Measurements from ENCODE around the gene PEX19. TPM values are rescaled to one million over a fixed set of nuclear protein-coding genes. Genes with fewer than 3 reads are reported as not detected.

The PEX19 gene, protein sequence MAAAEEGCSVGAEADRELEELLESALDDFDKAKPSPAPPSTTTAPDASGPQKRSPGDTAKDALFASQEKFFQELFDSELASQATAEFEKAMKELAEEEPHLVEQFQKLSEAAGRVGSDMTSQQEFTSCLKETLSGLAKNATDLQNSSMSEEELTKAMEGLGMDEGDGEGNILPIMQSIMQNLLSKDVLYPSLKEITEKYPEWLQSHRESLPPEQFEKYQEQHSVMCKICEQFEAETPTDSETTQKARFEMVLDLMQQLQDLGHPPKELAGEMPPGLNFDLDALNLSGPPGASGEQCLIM
- 47.9 TPM for total RNA-seq

DNA sequence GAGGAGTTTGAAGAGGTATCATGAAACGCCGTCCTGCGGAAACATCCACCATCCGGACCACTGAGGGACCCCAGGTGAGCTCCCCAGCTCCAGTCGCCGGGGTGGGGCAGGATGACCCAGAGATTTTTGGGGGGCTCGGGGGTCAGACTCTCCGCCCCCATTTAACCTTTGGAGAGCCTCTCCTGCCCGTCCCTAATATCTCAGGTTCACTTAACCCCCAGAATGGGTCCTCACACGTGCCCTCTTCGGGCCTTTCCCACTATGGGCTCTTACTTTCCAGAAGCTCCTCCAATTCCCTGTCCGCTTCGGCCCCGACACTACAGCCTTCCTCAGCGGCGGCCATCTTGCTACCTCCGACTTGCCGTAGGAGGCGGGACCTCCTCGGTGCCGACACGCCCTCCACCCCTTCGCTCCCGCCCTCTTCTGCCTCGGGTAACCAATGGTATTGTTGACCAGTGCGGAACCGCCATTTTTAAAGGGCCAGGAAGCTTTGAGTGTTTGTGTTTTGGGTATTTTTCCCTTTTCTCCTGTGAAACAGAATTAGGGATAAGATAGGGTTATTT lies at the start of gene PEX19:
Gene PEX19 (minus strand): TSS at position 352 of the 563 bp plus-strand sequence. CDS start 9 bp downstream, at position 343.
- Histone ChIP-seq H3K36me3 (peaks cover 0 to 49% of the 10 kb centered on the region in 2 donors), H3K4me1 (peaks cover 25% of the 10 kb centered on the region), H3K27ac (peak within 1 kb of the TSS; percentile 90), H3K9me3 (no peaks in the 10 kb centered on the region), H3K4me3 (peak within 1 kb of the TSS; percentile 69 to 95), H3K27me3 (no peaks in the 10 kb centered on the region)
- intact Hi-C loops (cut with DNase I), result no loop called here
- no peak for TF ChIP-seq CTCF (IDR thresholded peaks at IDR 0.05)
- peak in 1 of 2 donors; percentile 47 for TF ChIP-seq POLR2A (IDR thresholded peaks at IDR 0.05)
- peak; percentile 93 to 95 for TF ChIP-seq POLR2AphosphoS5 (IDR thresholded peaks at IDR 0.05; ENCODE audit: insufficient read depth in 1 of 2, low read depth in 1 of 2)
- DNase-seq (ENCODE audit: extremely low spot score in 2 of 2), result peak in 1 of 2 donors; percentile 94

DNA sequence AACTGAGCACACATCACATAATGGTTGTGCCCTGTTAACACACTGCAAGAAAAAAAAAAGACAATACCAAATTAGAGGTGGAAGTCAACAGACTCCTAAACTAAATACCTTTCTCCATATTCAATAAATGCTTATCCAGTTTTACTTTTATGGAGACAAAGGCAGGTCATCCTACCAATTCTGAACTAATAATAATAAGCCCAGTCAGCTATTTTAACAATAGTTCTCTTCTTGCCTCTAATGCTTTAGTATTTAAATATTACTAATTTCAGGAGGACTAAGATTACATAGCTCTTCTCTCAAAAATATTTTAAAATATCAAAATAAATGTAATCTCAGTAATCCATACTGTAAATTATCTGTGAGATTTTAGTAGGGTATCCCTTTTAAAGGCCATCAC lies 47.6 kb upstream of the PEX19 start:
- Histone ChIP-seq H3K27ac (no peak overlapping the region), H3K4me1 (no peaks in the 10 kb centered on the region), H3K36me3 (peaks cover 0 to 93% of the 10 kb centered on the region in 2 donors), H3K9me3 (no peaks in the 10 kb centered on the region), H3K4me3 (no peak overlapping the region), H3K27me3 (no peaks in the 10 kb centered on the region)
- intact Hi-C loops (cut with DNase I), result no loop called here
- no peak for DNase-seq (ENCODE audit: extremely low spot score in 2 of 2)
- TF ChIP-seq POLR2AphosphoS5 (IDR thresholded peaks at IDR 0.05; ENCODE audit: insufficient read depth in 1 of 2, low read depth in 1 of 2) (no peak), POLR2A (IDR thresholded peaks at IDR 0.05) (no peak), CTCF (IDR thresholded peaks at IDR 0.05) (no peak)

- intact Hi-C loops (cut with DNase I), result no loop called here
- Histone ChIP-seq H3K36me3 (peaks cover 0 to 96% of the 10 kb centered on the region in 2 donors), H3K4me3 (no peak overlapping the region), H3K9me3 (no peaks in the 10 kb centered on the region), H3K4me1 (no peaks in the 10 kb centered on the region), H3K27ac (no peak overlapping the region), H3K27me3 (no peaks in the 10 kb centered on the region)
- TF ChIP-seq CTCF (IDR thresholded peaks at IDR 0.05) (no peak), POLR2AphosphoS5 (IDR thresholded peaks at IDR 0.05; ENCODE audit: insufficient read depth in 1 of 2, low read depth in 1 of 2) (no peak), POLR2A (IDR thresholded peaks at IDR 0.05) (no peak)
- DNase-seq (ENCODE audit: extremely low spot score in 2 of 2), result no peak
These were observed 45.2 kb upstream of the PEX19 start for GRCh38 chr1:160330119-160330518.

DNA sequence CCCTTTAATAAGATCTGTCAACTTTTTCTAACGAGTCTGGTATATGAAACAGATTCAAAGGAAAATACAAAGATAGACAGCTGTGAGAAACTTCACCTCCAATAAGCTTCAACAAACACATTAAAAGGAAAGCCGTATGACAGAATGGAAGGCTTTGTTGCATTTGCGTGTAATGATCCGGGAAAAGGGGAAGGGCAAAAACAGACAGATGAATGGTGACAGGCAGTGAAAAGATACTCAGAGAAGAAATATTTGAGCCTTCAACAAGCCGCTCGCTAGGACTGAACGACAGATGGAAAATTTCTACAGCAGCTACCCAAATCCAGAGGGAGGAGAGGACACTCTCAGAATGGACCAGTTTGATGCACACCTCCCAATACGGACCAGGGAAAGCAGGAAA lies 43.3 kb upstream of the PEX19 start:
- DNase-seq (ENCODE audit: extremely low spot score in 2 of 2), result no peak
- Histone ChIP-seq H3K36me3 (peaks cover 0 to 86% of the 10 kb centered on the region in 2 donors), H3K4me3 (no peak overlapping the region), H3K27ac (no peak overlapping the region), H3K9me3 (no peaks in the 10 kb centered on the region), H3K27me3 (no peaks in the 10 kb centered on the region), H3K4me1 (no peaks in the 10 kb centered on the region)
- TF ChIP-seq POLR2A (IDR thresholded peaks at IDR 0.05), result no peak
- TF ChIP-seq CTCF (IDR thresholded peaks at IDR 0.05), result no peak
- no peak for TF ChIP-seq POLR2AphosphoS5 (IDR thresholded peaks at IDR 0.05; ENCODE audit: insufficient read depth in 1 of 2, low read depth in 1 of 2)
- intact Hi-C loops (cut with DNase I), result no loop called here

GRCh38 chr1:160326418-160326817 lies 41.5 kb upstream of the PEX19 start:
- Histone ChIP-seq H3K9me3 (no peaks in the 10 kb centered on the region), H3K36me3 (peaks cover 0 to 84% of the 10 kb centered on the region in 2 donors), H3K4me3 (no peak overlapping the region), H3K4me1 (no peaks in the 10 kb centered on the region), H3K27me3 (no peaks in the 10 kb centered on the region), H3K27ac (no peak overlapping the region)
- DNase-seq (ENCODE audit: extremely low spot score in 2 of 2), result no peak
- no peak for TF ChIP-seq POLR2AphosphoS5 (IDR thresholded peaks at IDR 0.05; ENCODE audit: insufficient read depth in 1 of 2, low read depth in 1 of 2)
- TF ChIP-seq CTCF (IDR thresholded peaks at IDR 0.05), result no peak
- TF ChIP-seq POLR2A (IDR thresholded peaks at IDR 0.05), result no peak
- intact Hi-C loops (cut with DNase I), result no loop called here

All from vagina (tissue), 2 donors.